Fibroblast of lung (primary cell): Measurements from ENCODE around the gene HAS3. TPM values are rescaled to one million over a fixed set of nuclear protein-coding genes. Genes with fewer than 3 reads are reported as not detected.
"Not testable (repeated sequence)": the region's sequence is repeated elsewhere in the genome, so short reads cannot be mapped to it uniquely, and the experiment has no call there.

ENCODE experiments used
- DNase-seq, 2 donors: peaks; one replicate each; pipeline versions ENCODE4 v3.0.0 to v3.0.0-alpha.2; 2010; ENCODE audit warnings: low read depth in 2 of 2
- H2AFZ ChIP-seq: 2 replicates; pipeline ENCODE4 v1.5.1; 2012; ENCODE audit warnings: low read length, control low read depth, inconsistent platforms
- H3K27ac ChIP-seq: 2 replicates; pipeline ENCODE4 v1.5.1; 2011; ENCODE audit warnings: low read length, control low read depth; ENCODE audit not compliant: insufficient read depth
- H3K27me3 ChIP-seq: 2 replicates; pipeline ENCODE4 v1.5.1; 2011; ENCODE audit warnings: mild to moderate bottlenecking, low read length; ENCODE audit not compliant: control insufficient read depth, insufficient read depth
- H3K36me3 ChIP-seq: 2 replicates; pipeline ENCODE4 v1.5.1; 2011; ENCODE audit warnings: low read length; ENCODE audit not compliant: control insufficient read depth, insufficient read depth
- H3K4me1 ChIP-seq: 2 replicates; pipeline ENCODE4 v1.5.1; 2011; ENCODE audit warnings: low read length; ENCODE audit not compliant: control insufficient read depth, insufficient read depth; ENCODE audit errors: extremely low read depth
- H3K4me2 ChIP-seq: 2 replicates; pipeline ENCODE4 v1.5.1; 2011; ENCODE audit warnings: low read length, control low read depth; ENCODE audit not compliant: insufficient read depth; ENCODE audit errors: extremely low read depth
- H3K4me3 ChIP-seq, 4 experiments: fragments of 200-600 bp in 1 of 4; sonication (generic) in 1 of 4; replicated peaks in 1 of 4; 2 replicates each; pipeline ENCODE4 v1.5.1; 2011 to 2016; ENCODE audit warnings: low read length in 4 of 4, low read depth in 3 of 4, mild to moderate bottlenecking in 3 of 4, control low read depth in 2 of 4, inconsistent platforms in 1 of 4, mixed read lengths in 1 of 4; ENCODE audit not compliant: insufficient read depth in 1 of 4; ENCODE audit errors: control extremely low read depth in 1 of 4
- H3K79me2 ChIP-seq: 2 replicates; pipeline ENCODE4 v1.5.1; 2012; ENCODE audit warnings: mild to moderate bottlenecking, low read length, inconsistent platforms; ENCODE audit not compliant: control insufficient read depth, insufficient read depth
- H3K9ac ChIP-seq: 2 replicates; pipeline ENCODE4 v1.5.1; 2011; ENCODE audit warnings: mild to moderate bottlenecking, low read length, control low read depth; ENCODE audit not compliant: insufficient read depth
- H3K9me3 ChIP-seq: 2 replicates; pipeline ENCODE4 v1.5.1; 2012; ENCODE audit warnings: low read depth, low read length; ENCODE audit not compliant: control insufficient read depth, insufficient read depth
- H4K20me1 ChIP-seq: 2 replicates; pipeline ENCODE4 v1.5.1; 2011; ENCODE audit warnings: low read length; ENCODE audit not compliant: control insufficient read depth, insufficient read depth; ENCODE audit errors: extremely low read depth
- CTCF ChIP-seq, 2 donors: IDR thresholded peaks in 1 of 2; conservative IDR thresholded peaks in 1 of 2; 1 replicate in 1 of 2; 2 replicates in 1 of 2; pipeline ENCODE4 v1.5.1; 2011 to 2012; ENCODE audit warnings: low read length in 2 of 2, control low read depth in 1 of 2, inconsistent platforms in 1 of 2, low read depth in 1 of 2, mild to moderate bottlenecking in 1 of 2
- EZH2 ChIP-seq: IDR thresholded peaks from 2 replicates; pipeline ENCODE4 v1.5.1; 2012; ENCODE audit warnings: low read length, control low read depth, mild to moderate bottlenecking; ENCODE audit errors: missing control alignments
- polyA plus RNA-seq, 2 donors: library from polyadenylated mRNA; depleted of rRNA in 1 of 2; stranded (reverse) in 1 of 2; unstranded in 1 of 2; fragments of >200 nt; gene quantifications; 2 replicates each; pipeline ENCODE4 v1.2.1, GENCODE V29; 2011 to 2012; ENCODE audit warnings: missing spikeins in 1 of 2
- total RNA-seq: library from RNA; depleted of rRNA; stranded (reverse); fragments of >200 nt; gene quantifications from 2 replicates; pipeline ENCODE4 v1.2.1, GENCODE V29; 2014

The HAS3 gene
- total and polyA plus RNA-seq, 2 donors (not counting 1 experiment from before 2014, with no cell fraction given) = 0.27 to 0.33 TPM

- H3K27ac ChIP-seq = no peak overlapping the region
- no peaks in the 10 kb centered on the region for H4K20me1 ChIP-seq
- H3K36me3 ChIP-seq = peaks cover 13% of the 10 kb centered on the region
- H3K4me3 ChIP-seq = no peak overlapping the region
- H3K4me1 ChIP-seq = no peaks in the 10 kb centered on the region
- H3K4me2 ChIP-seq = no peak overlapping the region
- H3K9me3 ChIP-seq = no peaks in the 10 kb centered on the region
- no peak overlapping the region for H2AFZ ChIP-seq
- no peak for DNase-seq
- no peaks in the 10 kb centered on the region for H3K27me3 ChIP-seq
- H3K9ac ChIP-seq = no peak overlapping the region
- peaks cover 6% of the 10 kb centered on the region for H3K79me2 ChIP-seq
- no peak for TF ChIP-seq EZH2
- TF ChIP-seq CTCF (conservative IDR thresholded peaks at IDR 0.05 in 1 of 2, IDR thresholded peaks at IDR 0.05 in 1 of 2; ENCODE audit: low read depth in 1 of 2, low read length in 2 of 2) = no peak
These were observed 14.1 kb downstream of the HAS3 start for GRCh38 chr16:69119536-69119935.

- Histone ChIP-seq H4K20me1 (no peaks in the 10 kb centered on the region), H3K79me2 (peaks cover 6% of the 10 kb centered on the region), H2AFZ (no peak overlapping the region), H3K9ac (no peak overlapping the region), H3K36me3 (peaks cover 13% of the 10 kb centered on the region), H3K4me2 (no peak overlapping the region), H3K4me1 (no peaks in the 10 kb centered on the region), H3K27ac (no peak overlapping the region), H3K27me3 (no peaks in the 10 kb centered on the region), H3K4me3 (no peak overlapping the region), H3K9me3 (no peaks in the 10 kb centered on the region)
- no peak for TF ChIP-seq CTCF (conservative IDR thresholded peaks at IDR 0.05 in 1 of 2, IDR thresholded peaks at IDR 0.05 in 1 of 2; ENCODE audit: low read depth in 1 of 2, low read length in 2 of 2)
- TF ChIP-seq EZH2 = no peak
- no peak for DNase-seq
These were observed 14.7 kb downstream of the HAS3 start for GRCh38 chr16:69120096-69120664.

- peak; percentile 56 to 83 for DNase-seq
- Histone ChIP-seq H3K9me3 (no peaks in the 10 kb centered on the region), H3K27ac (no peak overlapping the region), H3K36me3 (peaks cover 8% of the 10 kb centered on the region), H3K27me3 (no peaks in the 10 kb centered on the region), H3K4me3 (no peak overlapping the region), H3K4me1 (no peaks in the 10 kb centered on the region), H4K20me1 (no peaks in the 10 kb centered on the region), H3K79me2 (peaks cover 33% of the 10 kb centered on the region), H2AFZ (no peak overlapping the region), H3K9ac (no peak overlapping the region), H3K4me2 (no peak overlapping the region)
- TF ChIP-seq EZH2 (no peak), CTCF (conservative IDR thresholded peaks at IDR 0.05 in 1 of 2, IDR thresholded peaks at IDR 0.05 in 1 of 2; ENCODE audit: low read depth in 1 of 2, low read length in 2 of 2) (peak; percentile 61 to 63)
These were observed 18.5 kb downstream of the HAS3 start for GRCh38 chr16:69123910-69124309.

- H3K36me3 ChIP-seq, H3K4me2 ChIP-seq, H3K9me3 ChIP-seq, H3K4me3 ChIP-seq, H3K27me3 ChIP-seq, DNase-seq, H3K4me1 ChIP-seq, H3K27ac ChIP-seq, H2AFZ ChIP-seq, H3K9ac ChIP-seq, H4K20me1 ChIP-seq: not testable (repeated sequence)
- H3K79me2 ChIP-seq = peaks cover 36% of the 10 kb centered on the region
These were observed 19.0 kb downstream of the HAS3 start for GRCh38 chr16:69124406-69124805.

GRCh38 chr16:69124961-69125360, 19.5 kb downstream of the HAS3 start:
- H3K27me3 ChIP-seq, H4K20me1 ChIP-seq, H3K4me3 ChIP-seq, H3K9me3 ChIP-seq, H2AFZ ChIP-seq, H3K4me2 ChIP-seq, H3K36me3 ChIP-seq, H3K4me1 ChIP-seq, H3K27ac ChIP-seq, DNase-seq, H3K9ac ChIP-seq: not testable (repeated sequence)
- peaks cover 41% of the 10 kb centered on the region for H3K79me2 ChIP-seq
